Germinal center (tissue), 1 donor: Measurements from ENCODE around the gene LPIN1.

Experiments used
- DNase-seq: peaks from one replicate; pipeline ENCODE4 v3.0.0; 2012; ENCODE audit warnings: mixed read lengths, low spot score

LPIN1 gene

GRCh38 chr2:11784747-11785610 lies 38.5 kb downstream of the LPIN1 start:
- peak; percentile 68 for DNase-seq

- no peak for DNase-seq
These were observed 39.1 kb downstream of the LPIN1 start for GRCh38 chr2:11785611-11785940.

- no peak for DNase-seq
These were observed 39.8 kb downstream of the LPIN1 start for GRCh38 chr2:11786191-11786590.

- no peak for DNase-seq
These were observed 40.2 kb downstream of the LPIN1 start for GRCh38 chr2:11786592-11786991.

DNA sequence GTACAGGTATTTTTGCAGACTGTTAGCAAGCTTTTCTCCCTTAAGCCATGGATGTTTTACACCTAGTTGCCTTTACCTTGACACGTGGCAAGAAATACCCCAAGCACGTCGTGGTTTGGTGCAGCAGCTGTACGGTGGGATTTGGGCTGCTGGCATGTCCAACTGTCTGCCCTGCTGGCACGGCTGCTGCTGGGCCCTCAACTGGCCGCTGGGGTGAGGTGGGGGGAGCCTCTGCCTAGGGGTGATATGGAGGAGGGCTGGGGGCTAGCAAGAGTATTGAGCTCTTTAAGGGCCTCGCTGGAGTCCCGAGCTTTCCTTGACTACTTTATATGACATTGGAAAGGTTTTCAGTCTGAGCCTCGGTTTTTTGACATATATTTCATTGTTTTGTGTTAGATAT lies 41.6 kb downstream of the LPIN1 start:
- no peak for DNase-seq

DNA sequence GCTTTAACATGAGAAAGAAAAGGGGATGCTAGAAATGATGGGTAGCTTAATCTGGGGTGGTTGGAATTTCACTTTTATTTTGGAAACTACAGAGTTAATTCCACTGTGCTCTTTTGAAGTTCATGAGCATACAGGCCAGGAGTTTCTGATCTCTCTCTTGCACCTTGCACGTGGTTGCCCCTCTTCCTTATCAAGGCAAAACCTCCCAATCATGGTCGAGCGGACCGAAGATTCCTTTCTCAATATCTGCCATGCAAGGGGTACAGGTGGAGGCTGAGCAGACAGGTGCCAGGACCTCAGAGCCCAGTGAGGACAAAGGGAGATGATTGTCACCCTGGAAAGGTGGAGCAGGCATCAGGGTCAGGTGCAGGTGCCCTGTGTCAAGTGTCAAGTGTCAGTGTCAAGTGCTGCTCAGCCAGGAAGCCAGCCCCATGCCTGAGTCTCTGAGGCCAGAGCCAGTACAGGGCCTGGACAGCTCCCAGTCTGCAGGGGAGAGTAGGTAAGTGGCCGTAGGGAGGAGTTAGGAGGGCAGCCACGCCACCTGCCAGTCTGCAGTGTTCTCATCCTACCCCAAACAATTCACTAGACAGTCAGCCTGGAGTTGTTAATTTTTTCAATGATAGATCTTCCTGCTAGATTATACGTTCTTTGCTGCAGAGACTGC lies 42.2 kb downstream of the LPIN1 start:
- no peak for DNase-seq

- DNase-seq = no peak
These were observed 42.8 kb downstream of the LPIN1 start for GRCh38 chr2:11789243-11789642.

DNA sequence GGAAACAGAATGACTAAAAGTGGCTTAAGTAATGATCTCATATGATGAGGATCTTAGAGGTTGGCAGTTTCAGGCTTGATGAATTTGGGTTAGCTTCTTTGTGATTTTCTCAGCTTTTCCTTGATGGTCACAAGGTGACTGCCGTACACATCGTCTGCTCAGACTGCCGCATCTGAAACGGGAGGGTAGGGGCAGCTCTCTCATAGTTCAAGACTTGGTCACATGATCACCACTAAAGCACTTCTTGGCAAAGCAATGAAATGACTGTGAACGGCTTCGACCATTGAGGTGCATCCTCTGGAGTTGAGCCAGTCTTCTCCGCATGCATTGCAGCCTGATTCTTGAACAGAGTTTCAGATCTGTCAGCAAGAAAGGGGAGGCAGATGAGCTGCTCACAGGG lies 43.8 kb downstream of the LPIN1 start:
- DNase-seq = no peak

- DNase-seq = no peak
These were observed 49.2 kb downstream of the LPIN1 start for GRCh38 chr2:11795590-11795989.

DNA sequence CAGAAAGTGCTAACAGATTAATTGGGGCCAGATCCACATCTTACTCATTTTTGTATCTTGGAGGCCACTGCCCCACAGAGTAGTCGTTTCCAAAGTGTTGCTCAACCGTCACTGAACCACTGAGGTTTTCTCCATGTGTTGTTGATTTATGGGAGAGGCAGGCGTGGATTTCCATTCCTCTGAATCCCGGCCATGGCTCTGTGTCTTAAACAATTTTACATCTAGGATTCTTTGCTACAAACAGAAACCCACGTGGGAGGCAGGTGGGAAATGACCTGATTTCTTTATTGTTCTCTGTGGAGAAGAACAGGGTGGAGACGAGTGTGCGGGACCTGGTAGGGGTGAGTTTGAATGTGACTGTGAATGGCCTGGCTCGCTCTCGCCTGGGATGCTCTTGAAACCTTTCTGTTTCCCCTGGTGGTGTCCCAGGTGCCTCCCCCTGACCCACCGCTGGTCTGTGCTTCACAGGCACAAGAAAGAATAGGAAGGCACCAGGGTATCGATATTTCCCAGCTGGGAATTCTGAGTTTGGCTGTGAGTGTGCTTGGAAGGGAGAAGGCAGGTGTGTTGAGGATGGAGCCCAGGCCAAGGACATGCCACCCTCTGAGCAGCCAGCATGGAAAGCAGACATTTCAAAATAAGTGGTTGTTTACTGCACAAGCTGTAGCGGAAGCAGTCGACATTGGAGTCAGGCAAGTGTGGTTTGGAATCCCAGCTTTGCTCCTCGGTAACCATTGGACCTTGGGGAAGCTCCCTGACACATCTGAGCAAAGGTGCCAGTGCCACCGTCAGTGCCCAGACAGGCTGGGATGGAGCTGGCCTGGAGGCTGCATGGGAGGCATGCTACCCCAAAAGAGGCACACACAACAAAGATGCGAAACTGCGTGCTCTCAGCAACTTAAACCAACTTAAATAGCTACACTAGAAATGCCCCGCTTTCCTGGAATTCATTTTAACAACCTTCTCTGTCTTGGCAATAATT lies 50.0 kb downstream of the LPIN1 start:
- DNase-seq = no peak

DNA sequence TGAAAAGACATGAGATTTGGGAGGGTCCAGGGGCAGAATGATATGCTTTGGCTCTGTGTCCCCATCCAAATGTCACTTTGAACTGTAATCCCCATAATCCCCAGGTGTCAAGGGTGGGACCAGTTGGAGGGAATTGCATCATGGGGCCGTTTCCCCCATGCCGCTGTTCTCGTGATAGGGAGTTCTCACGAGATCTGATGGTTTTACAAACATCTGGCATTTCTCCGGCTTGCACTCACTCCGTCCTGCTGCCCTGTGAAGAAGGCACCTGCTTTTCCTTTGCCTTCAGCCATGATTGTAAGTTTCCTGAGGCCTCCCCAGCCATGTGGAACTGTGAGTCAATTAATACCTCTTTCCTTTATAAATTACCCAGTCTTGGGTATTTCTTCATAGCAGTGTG lies 51.4 kb downstream of the LPIN1 start:
- no peak for DNase-seq

- no peak for DNase-seq
These were observed 52.4 kb downstream of the LPIN1 start for GRCh38 chr2:11798701-11799435.

DNA sequence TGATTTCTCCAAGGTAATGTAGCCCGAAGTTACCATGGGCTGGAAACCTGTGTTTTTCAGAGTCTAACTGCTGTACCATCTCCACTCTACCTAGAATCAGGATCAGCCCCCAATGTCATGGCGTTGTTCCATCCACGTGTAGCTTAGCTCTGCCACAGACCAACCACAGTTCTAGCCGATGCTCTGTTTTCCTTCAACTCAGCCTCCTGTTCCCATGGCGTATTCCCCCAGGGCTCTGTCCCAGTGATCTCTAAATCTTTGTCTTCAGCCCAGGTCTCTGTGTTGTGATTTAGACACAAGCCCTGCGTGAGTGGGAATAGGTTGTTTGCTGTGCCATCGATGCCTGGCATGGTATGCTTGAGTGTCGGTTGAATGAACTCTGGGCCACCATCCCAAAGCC lies 53.4 kb downstream of the LPIN1 start:
- no peak for DNase-seq

DNA sequence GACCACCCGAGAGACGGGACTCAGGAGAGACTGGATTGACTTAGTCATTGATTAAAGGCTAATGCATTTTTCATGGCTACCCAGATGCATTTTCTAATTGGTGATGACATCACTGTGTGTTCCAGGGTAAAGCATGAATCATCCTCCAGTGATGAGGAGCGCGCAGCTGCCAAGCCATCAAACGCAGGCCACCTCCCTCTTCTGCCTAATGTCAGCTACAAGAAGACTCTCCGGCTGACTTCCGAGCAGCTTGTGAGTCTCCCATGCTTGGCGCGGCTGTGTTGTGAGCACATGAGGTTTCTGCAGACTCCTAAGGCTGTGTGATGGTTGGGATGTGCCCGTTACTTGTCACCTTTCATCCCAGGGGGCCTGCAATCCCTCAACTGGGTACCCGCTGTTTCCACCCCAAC lies 56.4 kb downstream of the LPIN1 start:
- no peak for DNase-seq

DNA sequence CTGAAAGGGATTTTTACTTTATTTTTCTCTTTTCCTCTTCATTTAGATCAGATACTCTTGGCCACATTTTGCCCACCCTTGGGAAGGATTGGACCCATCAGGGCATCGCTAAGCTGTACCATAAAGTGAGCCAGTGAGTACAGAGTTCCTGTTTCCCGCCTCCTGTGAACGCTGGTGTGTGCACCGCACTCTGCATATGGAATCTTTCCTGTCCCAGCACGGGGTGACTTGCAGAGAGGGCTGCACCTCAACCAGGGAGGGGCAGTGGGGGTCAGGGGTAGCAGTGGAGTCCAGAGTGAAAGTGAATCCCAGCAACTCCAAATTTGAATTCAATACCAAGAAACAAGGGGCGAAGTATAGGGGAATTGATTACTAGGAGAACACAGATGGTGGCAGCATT lies 58.6 kb downstream of the LPIN1 start:
- no peak for DNase-seq

- DNase-seq = no peak
These were observed 59.5 kb downstream of the LPIN1 start for GRCh38 chr2:11805920-11806319.

DNA sequence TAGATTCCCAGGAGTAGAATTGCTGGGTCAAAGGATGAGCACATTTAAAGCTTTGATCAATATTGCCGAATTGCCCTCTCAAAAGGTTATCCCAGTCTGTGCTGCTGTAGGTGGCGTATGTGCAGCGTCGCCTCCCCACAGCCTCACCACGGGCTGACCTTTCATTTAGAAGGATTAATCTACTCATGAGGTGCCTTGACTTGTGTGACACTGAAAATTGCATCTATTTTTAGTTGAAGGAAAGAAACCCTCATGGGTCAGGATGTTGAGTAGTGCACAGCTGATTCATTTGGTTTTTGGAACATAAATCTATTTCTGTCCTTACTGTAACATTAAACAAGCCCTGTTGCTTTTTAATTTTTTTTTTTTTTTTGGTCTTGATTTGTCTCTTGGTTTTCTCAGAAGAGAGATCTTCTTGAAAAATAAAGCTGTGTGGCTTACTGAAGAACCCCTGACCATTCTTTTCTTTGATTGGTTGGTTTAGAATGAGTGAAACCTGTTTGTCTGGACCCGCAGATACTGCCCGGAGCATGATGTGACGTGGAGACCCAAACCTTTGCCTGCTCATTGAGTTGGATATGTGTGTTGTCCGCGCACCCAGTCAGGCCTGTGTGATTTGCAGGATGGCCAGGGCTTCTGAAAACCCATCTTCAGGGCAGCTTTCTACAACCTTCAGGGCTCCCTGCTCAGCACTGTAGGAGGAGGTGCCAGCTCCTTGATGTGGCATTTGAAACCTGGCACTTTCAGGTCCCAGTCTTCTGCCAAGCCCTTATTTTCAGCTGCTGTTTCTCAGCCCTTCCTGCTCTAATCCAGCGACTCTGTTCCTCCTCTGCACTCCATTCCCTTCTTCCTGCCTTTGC lies 61.0 kb downstream of the LPIN1 start:
- DNase-seq = no peak

- DNase-seq = no peak
These were observed 61.6 kb downstream of the LPIN1 start for GRCh38 chr2:11808016-11808400.

DNA sequence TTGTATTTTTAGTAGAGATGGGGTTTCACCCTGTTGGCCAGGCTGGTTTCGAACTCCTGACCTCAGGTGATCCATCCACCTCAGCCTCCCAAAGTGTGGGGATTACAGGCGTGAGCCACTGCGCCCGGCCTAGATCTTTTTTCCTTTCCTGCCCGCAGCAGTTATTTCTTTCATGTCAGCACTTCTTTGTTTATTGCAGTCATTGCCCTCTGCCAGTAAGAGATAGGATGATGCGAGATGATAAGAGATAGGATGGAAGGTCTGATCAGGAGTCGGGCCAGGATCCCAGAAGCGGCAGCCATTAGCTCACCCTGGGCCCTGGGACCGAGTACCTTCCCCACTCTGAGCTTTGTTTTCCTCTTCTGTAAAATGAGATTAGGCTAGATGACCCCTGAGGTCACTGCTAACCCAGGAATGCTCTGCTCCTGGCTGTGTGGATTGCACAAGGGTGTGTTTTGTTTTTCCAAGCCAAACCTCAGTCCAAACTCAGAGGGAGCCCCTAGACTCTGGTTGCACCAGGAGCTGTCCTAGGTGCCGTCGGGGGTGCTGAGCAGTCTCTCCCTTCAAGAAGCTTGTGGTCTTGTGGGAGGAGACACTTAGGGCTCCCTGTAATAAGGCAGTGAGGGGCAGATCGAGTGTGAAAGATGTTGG lies 63.3 kb downstream of the LPIN1 start:
- no peak for DNase-seq

- no peak for DNase-seq
These were observed 64.0 kb downstream of the LPIN1 start for GRCh38 chr2:11810237-11810977.
